Astrocyte (in vitro differentiated cells and primary cell): ENCODE data around the gene SHCBP1.

ENCODE experiments used
- CTCF ChIP-seq: IDR thresholded peaks from 2 replicates; pipeline ENCODE4 v1.5.1; 2011; ENCODE audit warnings: low read depth, mild to moderate bottlenecking, inconsistent platforms, low read length, moderate library complexity; ENCODE audit not compliant: insufficient read depth
- EZH2 ChIP-seq: IDR thresholded peaks from 2 replicates; pipeline ENCODE4 v1.6.1; 2012; ENCODE audit warnings: mild to moderate bottlenecking, low read length, inconsistent platforms; ENCODE audit not compliant: insufficient read depth

- no peak for TF ChIP-seq CTCF
- no peak for TF ChIP-seq EZH2
Observed at GRCh38 chr16:46620266-46621005, 743 bp downstream of the SHCBP1 start.
